Renal cortical epithelial cell (primary cell): Measurements from ENCODE around the gene TESMIN. TPM values are rescaled to one million over a fixed set of nuclear protein-coding genes. Genes with fewer than 3 reads are reported as not detected.

Source experiments
- DNase-seq: peaks from one replicate; pipeline ENCODE4 v3.0.0-alpha.2; 2011; ENCODE audit warnings: low read depth
- total RNA-seq: library from RNA; depleted of rRNA; stranded (reverse); fragments of >200 nt; gene quantifications from 2 replicates; pipeline ENCODE4 v1.2.3, GENCODE V29; 2014

Gene TESMIN
- total RNA-seq, 1 donor from 2014 or later = 2.9 TPM

GRCh38 chr11:68710409-68710808 lies 40.9 kb downstream of the TESMIN start:
- DNase-seq = no peak

GRCh38 chr11:68709062-68709461 lies 42.3 kb downstream of the TESMIN start:
- no peak for DNase-seq

GRCh38 chr11:68707527-68707926 lies 43.8 kb downstream of the TESMIN start:
- no peak for DNase-seq

GRCh38 chr11:68704887-68705286 lies 46.4 kb downstream of the TESMIN start:
- DNase-seq = no peak

GRCh38 chr11:68698993-68699392 lies 52.3 kb downstream of the TESMIN start:
- DNase-seq = no peak

- DNase-seq = no peak
Measured at GRCh38 chr11:68695531-68695930, 55.8 kb downstream of the TESMIN start.

- no peak for DNase-seq
Measured at GRCh38 chr11:68694431-68695297, 56.7 kb downstream of the TESMIN start.

GRCh38 chr11:68693484-68693882 lies 57.8 kb downstream of the TESMIN start:
- no peak for DNase-seq

- no peak for DNase-seq
Measured at GRCh38 chr11:68692871-68693483, 58.3 kb downstream of the TESMIN start.

GRCh38 chr11:68692115-68692514 lies 59.2 kb downstream of the TESMIN start:
- DNase-seq = no peak

- no peak for DNase-seq
Measured at GRCh38 chr11:68691402-68691784, 59.9 kb downstream of the TESMIN start.

GRCh38 chr11:68690671-68691401 lies 60.5 kb downstream of the TESMIN start:
- DNase-seq = no peak

- no peak for DNase-seq
Measured at GRCh38 chr11:68689737-68690625, 61.3 kb downstream of the TESMIN start.

- DNase-seq = no peak
Measured at GRCh38 chr11:68688881-68689280, 62.4 kb downstream of the TESMIN start.

GRCh38 chr11:68687986-68688385 lies 63.3 kb downstream of the TESMIN start:
- no peak for DNase-seq

GRCh38 chr11:68687311-68687710 lies 64.0 kb downstream of the TESMIN start:
- DNase-seq = no peak

GRCh38 chr11:68686486-68686885 lies 64.8 kb downstream of the TESMIN start:
- no peak for DNase-seq

GRCh38 chr11:68685656-68686380 lies 65.5 kb downstream of the TESMIN start:
- DNase-seq = no peak

GRCh38 chr11:68684385-68685356 lies 66.6 kb downstream of the TESMIN start, which contains the start of gene GAL:
GAL (plus strand) TSS chr11:68684544; CDS start chr11:68684924, 380 bp downstream.
- DNase-seq = no peak
